Right ventricle myocardium inferior (tissue), 1 donor: ENCODE results near the gene MFSD2B. TPM values are rescaled to one million over a fixed set of nuclear protein-coding genes. Genes with fewer than 3 reads are reported as not detected.
"Not testable (repeated sequence)": the region's sequence is repeated elsewhere in the genome, so short reads cannot be mapped to it uniquely, and the experiment has no call there.

Experiments used
- ATAC-seq: fragments of 200-7000 bp; cut with Tn5 transposase; one replicate; pipeline ENCODE4 v1.9.1; 2020; ENCODE audit warnings: mild to moderate bottlenecking, moderate library complexity
- DNase-seq: peaks from one replicate; pipeline ENCODE4 v3.0.0; 2021; ENCODE audit errors: missing footprints
- intact Hi-C: fragments of 100-400 bp; cut with DNase I; formaldehyde crosslinking; loops from one replicate; pipeline ENCODE4 v1.11.0; 2022
- total RNA-seq: library from RNA; stranded (reverse); fragmentation: NEBNext Ultra II Directional; extraction: Animal tissue kit (Norgen Biotek cat#: 25700); gene quantifications from one replicate; pipeline ENCODE4 v1.2.1, GENCODE V29; 2021
- donor health status: DM: no; HTN: yes; CAD: no; lungs with severe emphysema.

MFSD2B gene
- total RNA-seq, 1 donor from 2014 or later, result not detected

GRCh38 chr2:24016853-24017703, 7.2 kb downstream of the MFSD2B start:
- ATAC-seq, result no peak
- intact Hi-C loops, result no loop called here

DNA sequence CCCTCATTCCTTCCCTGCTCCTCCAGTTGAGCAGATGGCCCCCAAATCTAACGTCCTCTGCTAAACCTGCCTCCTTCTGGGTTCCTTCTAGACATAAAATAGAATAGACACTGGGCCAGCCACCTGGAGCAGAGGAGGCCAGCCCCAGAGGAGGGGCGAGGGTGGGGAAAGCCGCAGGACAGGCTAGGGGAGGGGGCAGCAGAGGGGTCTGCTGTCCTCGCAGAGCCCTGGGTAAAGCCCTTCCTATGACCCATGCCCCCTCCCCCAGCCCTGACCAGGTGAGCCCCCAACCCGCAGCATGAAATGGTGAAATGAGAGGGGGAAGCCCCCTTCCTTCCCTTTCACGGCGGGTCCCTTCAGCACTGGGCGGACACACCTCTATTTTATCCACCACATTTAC, 7.8 kb downstream of the MFSD2B start:
- intact Hi-C loops, result no loop called here
- DNase-seq (no peak), ATAC-seq (no peak)

More at GRCh38 chr2:24016853-24017703, 7.2 kb downstream of the MFSD2B start:
- DNase-seq, result no peak

DNA sequence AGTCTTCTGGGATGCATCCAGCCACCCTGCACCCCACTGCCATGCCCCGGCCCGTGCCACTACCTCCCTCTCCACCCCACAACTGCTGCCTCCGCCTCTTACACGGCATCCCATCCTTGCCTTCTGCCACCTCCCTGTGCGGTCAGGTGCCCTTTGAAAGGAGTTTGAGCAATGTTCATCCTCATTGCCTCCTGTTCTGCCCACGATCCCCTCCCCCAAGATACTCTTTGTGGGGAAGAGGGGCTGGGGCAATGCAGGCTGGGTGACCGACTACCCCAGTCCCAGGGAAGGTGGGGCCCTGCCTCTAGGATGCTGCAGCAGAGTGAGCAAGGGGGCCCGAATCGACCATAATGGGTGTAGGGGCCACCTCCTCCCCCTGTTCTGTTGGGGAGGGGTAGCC, 8.4 kb downstream of the MFSD2B start:
- no peak for ATAC-seq
- intact Hi-C loops, result no loop called here

GRCh38 chr2:24019729-24020128, 9.8 kb downstream of the MFSD2B start:
- intact Hi-C loops, result no loop called here
- ATAC-seq, result no peak
- DNase-seq, result no peak

More for the DNA sequence above, 8.4 kb downstream of the MFSD2B start:
- no peak for DNase-seq

DNA sequence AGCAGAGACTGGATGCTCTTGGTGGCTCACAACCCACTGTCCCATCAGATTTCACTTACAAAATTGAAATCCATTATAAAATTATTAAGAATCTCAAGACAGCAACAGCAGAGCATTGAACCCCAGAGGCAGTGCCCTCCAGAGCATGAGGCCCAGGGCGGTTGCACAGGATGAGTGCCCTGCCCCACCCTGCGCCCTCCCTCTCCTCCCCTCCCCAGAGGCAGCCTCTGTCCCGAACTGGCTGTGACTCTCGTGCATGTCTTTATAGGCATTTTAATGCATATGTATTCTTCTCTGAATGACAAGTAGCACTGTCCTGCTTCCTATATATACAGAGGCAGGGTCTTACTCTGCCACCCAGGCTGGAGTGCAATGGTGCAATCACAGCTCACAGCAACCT, 10.4 kb downstream of the MFSD2B start:
- ATAC-seq, result no peak
- no peak for DNase-seq
- intact Hi-C loops, result no loop called here

- ATAC-seq (no peak), DNase-seq (no peak)
- intact Hi-C loops, result no loop called here
Observed at GRCh38 chr2:24021122-24021998, 11.5 kb downstream of the MFSD2B start.

GRCh38 chr2:24022324-24022974, 12.6 kb downstream of the MFSD2B start:
- ATAC-seq, result no peak
- intact Hi-C loops, result no loop called here
- DNase-seq, result no peak

DNA sequence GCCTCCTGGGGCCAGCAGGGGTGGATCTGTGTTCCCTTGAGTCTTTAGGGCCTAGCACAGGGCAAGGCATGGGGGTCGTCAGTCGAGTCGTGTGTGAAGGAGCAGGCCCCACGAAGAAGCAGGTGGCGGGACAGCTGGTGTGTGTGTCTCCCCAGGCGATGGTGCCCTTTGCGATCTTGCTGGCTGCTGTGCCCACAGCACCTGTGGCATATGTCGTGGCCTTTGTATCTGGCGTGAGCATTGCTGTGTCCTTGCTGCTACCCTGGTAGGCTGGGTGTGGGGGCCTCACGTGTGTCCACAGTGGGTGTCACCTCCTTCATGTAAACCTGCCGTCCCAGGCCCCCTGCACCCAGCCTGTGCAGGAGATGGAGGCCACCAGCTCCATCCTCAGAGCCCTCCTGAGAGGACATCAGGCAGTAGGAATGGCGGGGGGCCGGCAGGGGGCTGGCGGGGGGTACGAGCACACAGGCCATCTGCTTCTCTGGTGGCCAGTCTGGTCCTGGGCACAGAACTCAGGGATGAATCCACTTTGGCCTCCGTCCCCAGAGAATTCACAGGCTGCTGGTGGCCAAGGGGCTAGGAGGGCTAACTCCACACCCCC, 13.2 kb downstream of the MFSD2B start:
- ATAC-seq (no peak), DNase-seq (no peak)

DNA sequence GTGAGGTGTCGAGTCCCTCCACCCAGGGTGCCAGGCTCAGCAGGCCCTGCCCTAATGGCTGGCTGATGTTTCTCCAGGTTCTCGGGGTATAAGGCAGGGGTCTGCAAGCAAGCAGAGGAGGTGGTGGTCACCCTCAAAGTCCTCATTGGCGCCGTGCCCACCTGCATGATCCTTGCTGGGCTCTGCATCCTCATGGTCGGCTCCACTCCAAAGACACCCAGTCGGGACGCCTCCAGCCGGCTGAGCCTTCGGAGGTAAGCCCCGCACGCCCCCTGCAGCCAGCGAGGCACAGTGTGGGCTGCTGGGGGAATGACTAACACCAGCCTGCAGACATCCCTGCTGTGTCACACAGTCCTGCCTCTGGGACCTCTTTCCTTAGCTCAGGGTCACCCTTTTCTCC, 14.1 kb downstream of the MFSD2B start:
- intact Hi-C loops, result no loop called here
- no peak for DNase-seq
- no peak for ATAC-seq

More for the DNA sequence above, 13.2 kb downstream of the MFSD2B start:
- intact Hi-C loops, result no loop called here

DNA sequence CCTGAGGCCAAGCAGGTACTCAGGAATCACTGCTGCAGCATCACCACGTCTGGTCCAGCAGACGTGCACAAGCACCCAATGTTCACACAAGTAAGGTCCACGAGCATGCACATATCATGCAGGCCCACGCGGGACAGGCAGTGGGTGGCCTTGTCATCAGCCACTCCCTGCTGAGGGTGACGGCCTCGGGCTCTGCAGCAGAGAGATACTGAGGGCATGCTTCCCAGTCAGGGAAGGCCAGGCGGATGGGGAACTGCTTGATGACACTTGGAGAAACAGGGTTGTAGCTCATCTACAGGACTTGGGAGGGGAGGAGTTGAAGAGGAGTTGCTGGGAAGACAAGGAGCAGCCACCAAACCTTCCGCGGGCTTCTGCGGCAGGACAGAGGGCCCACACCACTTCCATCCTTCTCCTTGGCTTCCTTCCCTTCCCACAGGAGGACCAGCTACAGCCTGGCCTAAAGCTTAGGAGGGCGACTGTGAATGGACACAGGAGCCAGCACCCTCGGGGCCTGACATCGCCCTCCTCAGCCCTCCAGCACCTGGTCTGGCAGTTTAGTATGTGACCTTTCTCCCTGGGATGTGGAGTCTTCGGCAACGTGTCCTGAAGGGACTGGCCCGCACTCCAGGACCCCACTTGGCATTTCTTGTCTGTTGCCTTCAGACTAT, 15.2 kb downstream of the MFSD2B start:
- no peak for DNase-seq
- intact Hi-C loops, result no loop called here
- no peak for ATAC-seq

- DNase-seq (no peak), ATAC-seq (no peak)
- intact Hi-C loops, result no loop called here
Observed at GRCh38 chr2:24026233-24026632, 16.3 kb downstream of the MFSD2B start.

- ATAC-seq, result no peak
- intact Hi-C loops, result no loop called here
- DNase-seq, result no peak
Observed at GRCh38 chr2:24038786-24039499, 29.1 kb downstream of the MFSD2B start.

GRCh38 chr2:24040511-24040910, 30.6 kb downstream of the MFSD2B start:
- intact Hi-C loops, result no loop called here
- DNase-seq (no peak), ATAC-seq (no peak)

- DNase-seq, ATAC-seq, intact Hi-C loops: not testable (repeated sequence)
Observed at GRCh38 chr2:24043133-24043532, 33.2 kb downstream of the MFSD2B start.

- intact Hi-C loops, result loop anchor here (2.0 kb wide), 1 partner anchor 105 kb away; the partner anchor contains the start of gene UBXN2A
- ATAC-seq, result no peak
Observed at GRCh38 chr2:24045511-24046508, 35.9 kb downstream of the MFSD2B start.

DNA sequence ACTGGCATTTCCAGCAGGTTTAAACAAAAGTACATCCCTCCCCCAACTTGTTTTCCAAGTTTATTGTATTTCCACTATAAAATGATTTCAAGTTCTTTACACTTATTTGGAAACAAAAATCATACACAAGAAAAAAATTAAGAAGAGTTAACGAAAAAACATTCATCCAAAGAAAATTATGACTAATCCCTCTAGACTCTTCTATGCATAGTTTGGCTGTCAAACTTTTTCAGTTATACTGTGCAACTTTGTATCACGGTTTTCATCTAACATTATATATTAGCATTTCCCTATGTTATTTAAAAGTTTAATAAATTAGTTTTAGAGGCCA, 36.7 kb downstream of the MFSD2B start:
- intact Hi-C loops, result loop anchor here (2.0 kb wide), 1 partner anchor 106 kb away; the partner anchor contains the start of gene UBXN2A
- ATAC-seq (no peak), DNase-seq (no peak)

More at GRCh38 chr2:24045511-24046508, 35.9 kb downstream of the MFSD2B start:
- DNase-seq, result no peak
